Prostate gland (tissue), 2 donors: ENCODE data around the gene SLC1A7. TPM values are rescaled to one million over a fixed set of nuclear protein-coding genes. Genes with fewer than 3 reads are reported as not detected.
A peak's percentile ranks its signal among the peaks of the same experiment; 100 is the strongest.

ENCODE experiments used
- DNase-seq: peaks from one replicate; pipeline ENCODE4 v3.0.0-alpha.2; 2019; ENCODE audit warnings: low spot score
- H3K27ac ChIP-seq, 2 donors: fragments of 200-600 bp; sonication (generic); 2 replicates each; pipeline ENCODE4 v1.5.1; 2017 to 2019
- H3K27me3 ChIP-seq: fragments of 200-600 bp; sonication (generic); replicated peaks from 2 replicates; pipeline ENCODE4 v1.5.1; 2019; ENCODE audit not compliant: insufficient read depth
- H3K36me3 ChIP-seq, 2 donors: fragments of 200-600 bp; sonication (generic); 1 replicate in 1 of 2; 2 replicates in 1 of 2; pipeline versions ENCODE4 v1.5.1 to v1.8.1; 2017 to 2019
- H3K4me1 ChIP-seq: fragments of 200-600 bp; sonication (generic); replicated peaks from 2 replicates; pipeline ENCODE4 v1.5.1; 2019
- H3K4me3 ChIP-seq, 2 donors: fragments of 200-600 bp; sonication (generic); 2 replicates each; pipeline ENCODE4 v1.5.1; 2017 to 2019
- H3K9me3 ChIP-seq: fragments of 200-600 bp; sonication (generic); 2 replicates; pipeline ENCODE4 v1.5.1; 2017
- CTCF ChIP-seq, 4 experiments: fragments of 200-600 bp in 2 of 4; fragments of 450-650 bp in 2 of 4; sonication (generic) in 2 of 4; IDR thresholded peaks; 1 replicate in 3 of 4; 2 replicates in 1 of 4; pipeline ENCODE4 v1.5.1; 2016 to 2019; ENCODE audit warnings: antibody characterized with exemption in 4 of 4, mild to moderate bottlenecking in 2 of 4, moderate library complexity in 2 of 4
- POLR2A ChIP-seq: fragments of 450-650 bp; IDR thresholded peaks from one replicate; pipeline ENCODE4 v1.6.1; 2016; ENCODE audit warnings: antibody characterized with exemption, mild to moderate bottlenecking
- POLR2AphosphoS5 ChIP-seq: sonication (generic); formaldehyde crosslinking; IDR thresholded peaks from one replicate; pipeline ENCODE4 v1.6.1; 2017; ENCODE audit warnings: antibody characterized with exemption
- WGBS: methylation state at CpG from one replicate; pipeline ENCODE4 v1.1.5; 2018; 5-methylcytosine and 5-hydroxymethylcytosine counted together
- intact Hi-C: fragments of 100-400 bp; cut with DNase I; formaldehyde crosslinking; loops from one replicate; pipeline ENCODE4 v1.14.2; 2022
- total RNA-seq, 2 donors: library from RNA; depleted of rRNA; stranded (reverse); fragments of >200 nt; gene quantifications; one replicate each; pipeline ENCODE4 v1.1.0, GENCODE V29; 2016

The SLC1A7 gene
- total RNA-seq, 2 donors from 2014 or later = 1.8 TPM; not detected in 1

- peaks cover 9% of the 10 kb centered on the region for H3K4me1 ChIP-seq
- no peak overlapping the region for H3K4me3 ChIP-seq
- intact Hi-C loops = no loop called here
- TF ChIP-seq POLR2A = no peak
- TF ChIP-seq POLR2AphosphoS5 = no peak
- no peak for TF ChIP-seq CTCF (IDR thresholded peaks at IDR 0.05)
- H3K9me3 ChIP-seq = no peaks in the 10 kb centered on the region
- no peak for DNase-seq
- 62% methylated on average over 18 of the region's 18 CpGs for WGBS
- H3K36me3 ChIP-seq = no peaks in the 10 kb centered on the region
- H3K27me3 ChIP-seq = no peaks in the 10 kb centered on the region
- no peak overlapping the region for H3K27ac ChIP-seq
These were observed 31.9 kb downstream of the SLC1A7 start for GRCh38 chr1:53110370-53111072.

GRCh38 chr1:53108646-53109580 lies 33.5 kb downstream of the SLC1A7 start:
- Histone ChIP-seq H3K27me3 (no peaks in the 10 kb centered on the region), H3K4me3 (no peak overlapping the region), H3K36me3 (no peaks in the 10 kb centered on the region), H3K27ac (no peak overlapping the region), H3K9me3 (no peaks in the 10 kb centered on the region), H3K4me1 (peaks cover 9% of the 10 kb centered on the region)
- WGBS = 37% methylated on average over 14 of the region's 14 CpGs
- DNase-seq = no peak
- TF ChIP-seq POLR2A (no peak), CTCF (IDR thresholded peaks at IDR 0.05) (no peak), POLR2AphosphoS5 (no peak)
- intact Hi-C loops = no loop called here

GRCh38 chr1:53107570-53108322 lies 34.7 kb downstream of the SLC1A7 start:
- peak; percentile 82 for DNase-seq
- peaks cover 9% of the 10 kb centered on the region for H3K4me1 ChIP-seq
- whole genome bisulfite sequencing = 40% methylated on average over 15 of the region's 15 CpGs
- intact Hi-C loops = no loop called here
- no peaks in the 10 kb centered on the region for H3K9me3 ChIP-seq
- TF ChIP-seq CTCF (IDR thresholded peaks at IDR 0.05) (no peak), POLR2AphosphoS5 (peak; percentile 90), POLR2A (no peak)
- no peak overlapping the region for H3K4me3 ChIP-seq
- H3K27me3 ChIP-seq = no peaks in the 10 kb centered on the region
- no peak overlapping the region for H3K27ac ChIP-seq
- H3K36me3 ChIP-seq = no peaks in the 10 kb centered on the region

- intact Hi-C loops = no loop called here
- DNase-seq = no peak
These were observed 35.3 kb downstream of the SLC1A7 start for GRCh38 chr1:53107090-53107489.

More at GRCh38 chr1:53107090-53107489, 35.3 kb downstream of the SLC1A7 start:
- TF ChIP-seq POLR2A (no peak), CTCF (IDR thresholded peaks at IDR 0.05) (no peak), POLR2AphosphoS5 (no peak)
- H3K27ac ChIP-seq = no peak overlapping the region
- no peaks in the 10 kb centered on the region for H3K27me3 ChIP-seq
- H3K4me3 ChIP-seq = no peak overlapping the region
- H3K9me3 ChIP-seq = no peaks in the 10 kb centered on the region
- 59% methylated on average over 7 of the region's 7 CpGs for WGBS
- H3K36me3 ChIP-seq = no peaks in the 10 kb centered on the region
- H3K4me1 ChIP-seq = peaks cover 9% of the 10 kb centered on the region
